ENCODE data around the gene POLDIP2. TPM values are rescaled to one million over a fixed set of nuclear protein-coding genes. Genes with fewer than 3 reads are reported as not detected.

The POLDIP2 gene
- total and polyA plus RNA-seq, 2 of the 13 experiments (the other 11 are each of a cell fraction or from before 2014, with no cell fraction given), result 85.9 to 114 TPM

DNA sequence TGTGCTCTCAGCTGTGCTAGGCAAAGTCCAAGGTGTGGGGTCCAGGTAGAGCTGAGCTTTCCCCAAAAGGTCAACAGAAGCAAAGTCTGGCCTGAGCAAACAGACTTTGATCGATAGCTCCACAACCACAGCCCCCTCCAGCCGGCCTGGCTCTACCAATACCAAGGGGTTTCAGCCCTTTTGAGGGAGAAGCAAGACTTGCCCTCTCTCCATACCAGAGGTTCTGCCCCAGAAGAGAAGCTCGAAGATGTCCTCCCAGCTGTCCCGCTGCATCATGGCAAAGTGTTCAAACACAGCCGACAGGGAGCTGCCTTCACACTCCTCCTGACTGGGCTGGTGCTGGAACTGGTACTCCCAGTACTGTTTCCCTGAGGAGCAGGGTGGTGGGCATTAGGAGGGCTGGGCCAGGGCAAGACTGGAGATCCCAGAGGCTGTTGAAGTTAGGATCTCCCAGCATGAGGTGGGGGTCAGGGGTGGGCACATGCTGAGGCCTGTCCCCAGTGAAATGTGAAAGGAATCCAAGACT is 11.0 kb upstream of the POLDIP2 start:
- ATAC-seq (peak; percentile 53), DNase-seq (ENCODE audit: low spot score) (peak; percentile 88), FAIRE-seq (peak; percentile 96)
- CTCF ChIA-PET (ENCODE audit: low intra/inter-chr PET ratio, low total read pairs), result no interaction called here
- H3K9me3 ChIP-seq (ENCODE audit: low read length), result no peaks in the 10 kb centered on the region
- no peaks in the 10 kb centered on the region for H4K20me1 ChIP-seq (ENCODE audit: insufficient read depth, low read length)
- peaks cover 52% of the 10 kb centered on the region for H3K4me1 ChIP-seq (ENCODE audit: insufficient read depth, low read length)
- H2AFZ ChIP-seq (ENCODE audit: low read length), result no peak overlapping the region
- peak overlapping the region; percentile 4 to 77 (median 28); a peak in 5 of 6 replicates for H3K4me3 ChIP-seq (replicated peaks in 1 of 3; ENCODE audit: insufficient read depth in 1 of 3, low read depth in 2 of 3, low read length in 3 of 3)
- peak overlapping the region; percentile 92 for H3K27ac ChIP-seq (ENCODE audit: extremely low read length, insufficient read depth, low read length)
- H3K4me2 ChIP-seq (ENCODE audit: low read depth, low read length), result peak overlapping the region; percentile 96
- H3K9ac ChIP-seq (ENCODE audit: insufficient read depth, low read depth, low read length), result peak overlapping the region; percentile 74
- H3K36me3 ChIP-seq (replicated peaks in 1 of 2; ENCODE audit: control insufficient read depth in 1 of 2, insufficient read depth in 2 of 2, low read length in 2 of 2), result peaks cover 2 to 8% of the 10 kb centered on the region in 2 experiments; a peak in 3 of 5 replicates
- peaks cover 7% of the 10 kb centered on the region for H3K79me2 ChIP-seq (ENCODE audit: insufficient read depth, low read length)
- H3K27me3 ChIP-seq (ENCODE audit: control insufficient read depth in 1 of 2, insufficient read depth in 2 of 2, low read length in 2 of 2), result no peaks in the 10 kb centered on the region
- no TSS peak for BruUV-seq (replicated peaks)
- intact Hi-C loops (cut with micrococcal nuclease; ENCODE audit: unreplicated experiment) (no loop called here), in situ Hi-C loops (cut with HindIII; ENCODE audit: extremely low pct_ligation_motif_present, low pct_unique_long_range_greater_than_20kb) (no loop called here)
- POLR2A ChIA-PET, result interaction anchor here (0.5 to 8.3 kb wide), 19 partner anchors 11 to 119 kb away, joined by 3 to 183 read pairs (median 6); partner anchors contain the start of genes IFT20, POLDIP2, SLC46A1 and TMEM97
- WGBS (ENCODE audit: low lambda C conversion rate), result 0% methylated on average over 2 of the region's 5 CpGs
- peak; percentile 72; the same call in 1 of the 2 replicates for TF ChIP-seq YEATS4 (CRISPR knock-in tag; IDR thresholded peaks at IDR 0.05; ENCODE audit: borderline replicate concordance)
- TF ChIP-seq RFX3 (CRISPR knock-in tag; IDR thresholded peaks at IDR 0.05), result no peak
- TF ChIP-seq ZNF552 (CRISPR knock-in tag; IDR thresholded peaks at IDR 0.05; ENCODE audit: borderline replicate concordance), result no peak
- TF ChIP-seq MLXIP (CRISPR knock-in tag; IDR thresholded peaks at IDR 0.05; ENCODE audit: borderline replicate concordance), result no peak; the same call in 1 of the 2 replicates
- TF ChIP-seq IRF2 (CRISPR knock-in tag; IDR thresholded peaks at IDR 0.05), result peak; percentile 90
- TF ChIP-seq HMG20B (CRISPR knock-in tag; conservative IDR thresholded peaks at IDR 0.05), result peak; percentile 71; the same call in 1 of the 2 replicates
- TF ChIP-seq ZNF547 (CRISPR knock-in tag; IDR thresholded peaks at IDR 0.05), result no peak
- TF ChIP-seq SP1 (IDR thresholded peaks at IDR 0.05), result no peak
- TF ChIP-seq SP1 (CRISPR knock-in tag; IDR thresholded peaks at IDR 0.05), result 0 out of 2 replicates have a peak, but pooled peaks have one; percentile 35
- TF ChIP-seq, protein P1, sequence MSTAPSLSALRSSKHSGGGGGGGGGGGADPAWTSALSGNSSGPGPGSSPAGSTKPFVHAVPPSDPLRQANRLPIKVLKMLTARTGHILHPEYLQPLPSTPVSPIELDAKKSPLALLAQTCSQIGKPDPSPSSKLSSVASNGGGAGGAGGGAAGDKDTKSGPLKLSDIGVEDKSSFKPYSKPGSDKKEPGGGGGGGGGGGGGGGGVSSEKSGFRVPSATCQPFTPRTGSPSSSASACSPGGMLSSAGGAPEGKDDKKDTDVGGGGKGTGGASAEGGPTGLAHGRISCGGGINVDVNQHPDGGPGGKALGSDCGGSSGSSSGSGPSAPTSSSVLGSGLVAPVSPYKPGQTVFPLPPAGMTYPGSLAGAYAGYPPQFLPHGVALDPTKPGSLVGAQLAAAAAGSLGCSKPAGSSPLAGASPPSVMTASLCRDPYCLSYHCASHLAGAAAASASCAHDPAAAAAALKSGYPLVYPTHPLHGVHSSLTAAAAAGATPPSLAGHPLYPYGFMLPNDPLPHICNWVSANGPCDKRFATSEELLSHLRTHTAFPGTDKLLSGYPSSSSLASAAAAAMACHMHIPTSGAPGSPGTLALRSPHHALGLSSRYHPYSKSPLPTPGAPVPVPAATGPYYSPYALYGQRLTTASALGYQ (CRISPR knock-in tag; IDR thresholded peaks at IDR 0.05), result peak; percentile 90
- peak; percentile 88; the same call in 1 of the 2 replicates for TF ChIP-seq RFXAP (CRISPR knock-in tag; IDR thresholded peaks at IDR 0.05; ENCODE audit: borderline replicate concordance)
- TF ChIP-seq GATAD1 (CRISPR knock-in tag; IDR thresholded peaks at IDR 0.05), result peak; percentile 73
- TF ChIP-seq, protein P2, sequence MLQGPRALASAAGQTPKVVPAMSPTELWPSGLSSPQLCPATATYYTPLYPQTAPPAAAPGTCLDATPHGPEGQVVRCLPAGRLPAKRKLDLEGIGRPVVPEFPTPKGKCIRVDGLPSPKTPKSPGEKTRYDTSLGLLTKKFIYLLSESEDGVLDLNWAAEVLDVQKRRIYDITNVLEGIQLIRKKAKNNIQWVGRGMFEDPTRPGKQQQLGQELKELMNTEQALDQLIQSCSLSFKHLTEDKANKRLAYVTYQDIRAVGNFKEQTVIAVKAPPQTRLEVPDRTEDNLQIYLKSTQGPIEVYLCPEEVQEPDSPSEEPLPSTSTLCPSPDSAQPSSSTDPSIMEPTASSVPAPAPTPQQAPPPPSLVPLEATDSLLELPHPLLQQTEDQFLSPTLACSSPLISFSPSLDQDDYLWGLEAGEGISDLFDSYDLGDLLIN (CRISPR knock-in tag; IDR thresholded peaks at IDR 0.05; ENCODE audit: borderline replicate concordance), result no peak
- TF ChIP-seq, protein P3, sequence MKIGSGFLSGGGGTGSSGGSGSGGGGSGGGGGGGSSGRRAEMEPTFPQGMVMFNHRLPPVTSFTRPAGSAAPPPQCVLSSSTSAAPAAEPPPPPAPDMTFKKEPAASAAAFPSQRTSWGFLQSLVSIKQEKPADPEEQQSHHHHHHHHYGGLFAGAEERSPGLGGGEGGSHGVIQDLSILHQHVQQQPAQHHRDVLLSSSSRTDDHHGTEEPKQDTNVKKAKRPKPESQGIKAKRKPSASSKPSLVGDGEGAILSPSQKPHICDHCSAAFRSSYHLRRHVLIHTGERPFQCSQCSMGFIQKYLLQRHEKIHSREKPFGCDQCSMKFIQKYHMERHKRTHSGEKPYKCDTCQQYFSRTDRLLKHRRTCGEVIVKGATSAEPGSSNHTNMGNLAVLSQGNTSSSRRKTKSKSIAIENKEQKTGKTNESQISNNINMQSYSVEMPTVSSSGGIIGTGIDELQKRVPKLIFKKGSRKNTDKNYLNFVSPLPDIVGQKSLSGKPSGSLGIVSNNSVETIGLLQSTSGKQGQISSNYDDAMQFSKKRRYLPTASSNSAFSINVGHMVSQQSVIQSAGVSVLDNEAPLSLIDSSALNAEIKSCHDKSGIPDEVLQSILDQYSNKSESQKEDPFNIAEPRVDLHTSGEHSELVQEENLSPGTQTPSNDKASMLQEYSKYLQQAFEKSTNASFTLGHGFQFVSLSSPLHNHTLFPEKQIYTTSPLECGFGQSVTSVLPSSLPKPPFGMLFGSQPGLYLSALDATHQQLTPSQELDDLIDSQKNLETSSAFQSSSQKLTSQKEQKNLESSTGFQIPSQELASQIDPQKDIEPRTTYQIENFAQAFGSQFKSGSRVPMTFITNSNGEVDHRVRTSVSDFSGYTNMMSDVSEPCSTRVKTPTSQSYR (CRISPR knock-in tag; IDR thresholded peaks at IDR 0.05; ENCODE audit: borderline replicate concordance), result peak; percentile 89
- no peak for TF ChIP-seq HNRNPK (IDR thresholded peaks at IDR 0.05; ENCODE audit: low read depth, low read length, poor library complexity, severe bottlenecking)
- peak; percentile 74; the same call in 1 of the 2 replicates for TF ChIP-seq PHF21A (CRISPR knock-in tag; IDR thresholded peaks at IDR 0.05)
